Neural progenitor cell (in vitro differentiated cells): Measurements from ENCODE around the gene CMYA5. TPM values are rescaled to one million over a fixed set of nuclear protein-coding genes. Genes with fewer than 3 reads are reported as not detected.
A peak's percentile ranks its signal among the peaks of the same experiment; 100 is the strongest.

ENCODE experiments used
- DNase-seq: peaks from one replicate; pipeline ENCODE4 v3.0.0-alpha.2; 2016; ENCODE audit warnings: low spot score
- H2AFZ ChIP-seq: fragments of 200-600 bp; sonication (generic); replicated peaks from 2 replicates; pipeline ENCODE4 v1.6.1; 2016; ENCODE audit warnings: antibody characterized with exemption
- H3F3A ChIP-seq: fragments of 200-600 bp; sonication (generic); 2 replicates; pipeline ENCODE4 v1.6.1; 2016; ENCODE audit warnings: antibody characterized with exemption, low read depth
- H3K27ac ChIP-seq: fragments of 200-600 bp; sonication (generic); 2 replicates; pipeline ENCODE4 v1.5.1; 2016; ENCODE audit warnings: mild to moderate bottlenecking
- H3K27me3 ChIP-seq: fragments of 200-600 bp; sonication (generic); 2 replicates; pipeline ENCODE4 v1.6.1; 2016; ENCODE audit warnings: mild to moderate bottlenecking, moderate library complexity
- H3K36me3 ChIP-seq: fragments of 200-600 bp; sonication (generic); 2 replicates; pipeline ENCODE4 v1.5.1; 2016
- H3K4me1 ChIP-seq: fragments of 200-600 bp; sonication (generic); 2 replicates; pipeline ENCODE4 v1.6.1; 2016; ENCODE audit warnings: mixed run types
- H3K4me2 ChIP-seq: fragments of 200-600 bp; sonication (generic); 2 replicates; pipeline ENCODE4 v1.6.1; 2016
- H3K4me3 ChIP-seq: fragments of 200-600 bp; sonication (generic); 2 replicates; pipeline ENCODE4 v1.5.1; 2016
- H3K79me2 ChIP-seq: fragments of 200-600 bp; sonication (generic); 2 replicates; pipeline ENCODE4 v1.6.1; 2016; ENCODE audit warnings: low read depth
- H3K9ac ChIP-seq: fragments of 200-600 bp; sonication (generic); 2 replicates; pipeline ENCODE4 v1.6.1; 2016
- H3K9me3 ChIP-seq: fragments of 200-600 bp; sonication (generic); 2 replicates; pipeline ENCODE4 v1.5.1; 2016; ENCODE audit warnings: low read depth
- H4K20me1 ChIP-seq: fragments of 200-600 bp; sonication (generic); 2 replicates; pipeline ENCODE4 v1.6.1; 2016; ENCODE audit warnings: low read depth
- H3K27ac Mint-ChIP-seq: 3 replicates; pipeline ENCODE4 v1.8.0; 2021; ENCODE audit warnings: mixed read lengths
- H3K27me3 Mint-ChIP-seq: 2 replicates; pipeline ENCODE4 v1.8.0; 2022; ENCODE audit warnings: low read depth, mild to moderate bottlenecking, inconsistent platforms, moderate library complexity, mixed read lengths; ENCODE audit not compliant: insufficient read depth
- H3K36me3 Mint-ChIP-seq: 3 replicates; pipeline ENCODE4 v1.8.0; 2021; ENCODE audit warnings: mixed read lengths
- H3K4me1 Mint-ChIP-seq: 3 replicates; pipeline ENCODE4 v1.8.0; 2021; ENCODE audit warnings: mixed read lengths
- H3K4me3 Mint-ChIP-seq: 3 replicates; pipeline ENCODE4 v1.8.0; 2021; ENCODE audit warnings: mild to moderate bottlenecking, moderate library complexity, mixed read lengths
- H3K9me3 Mint-ChIP-seq: 3 replicates; pipeline ENCODE4 v1.8.0; 2020; ENCODE audit warnings: mixed read lengths
- CTCF ChIP-seq: fragments of 200-600 bp; sonication (generic); IDR thresholded peaks from 2 replicates; pipeline ENCODE4 v1.5.1; 2017; ENCODE audit warnings: antibody characterized with exemption, mild to moderate bottlenecking
- EZH2 ChIP-seq: fragments of 200-600 bp; sonication (generic); IDR thresholded peaks from 2 replicates; pipeline ENCODE4 v1.6.1; 2017; ENCODE audit warnings: antibody characterized with exemption, mild to moderate bottlenecking, moderate library complexity
- EZH2phosphoT487 ChIP-seq: fragments of 200-600 bp; sonication (generic); IDR thresholded peaks from 2 replicates; pipeline ENCODE4 v1.6.1; 2017; ENCODE audit warnings: antibody characterized with exemption
- total RNA-seq: library from RNA; depleted of rRNA; stranded (reverse); fragments of >200 nt; gene quantifications from 2 replicates; pipeline ENCODE4 v1.2.3, GENCODE V29; 2015; ENCODE audit warnings: low replicate concordance

CMYA5 gene
- total RNA-seq, 1 donor from 2014 or later: 3.5 TPM

- H4K20me1 ChIP-seq: no peaks in the 10 kb centered on the region
- no peak overlapping the region for H2AFZ ChIP-seq
- Mint-ChIP-seq H3K4me3 (no peak overlapping the region), H3K4me1 (no peaks in the 10 kb centered on the region), H3K27me3 (peaks cover 2% of the 10 kb centered on the region), H3K9me3 (peaks cover 4% of the 10 kb centered on the region), H3K36me3 (no peaks in the 10 kb centered on the region), H3K27ac (no peak overlapping the region)
- TF ChIP-seq EZH2: no peak
- peak; percentile 62 for TF ChIP-seq CTCF
- TF ChIP-seq EZH2phosphoT487: no peak
- no peaks in the 10 kb centered on the region for H3K36me3 ChIP-seq
- no peak overlapping the region for H3K9ac ChIP-seq
- no peaks in the 10 kb centered on the region for H3K4me1 ChIP-seq
- no peaks in the 10 kb centered on the region for H3F3A ChIP-seq
- H3K9me3 ChIP-seq: no peaks in the 10 kb centered on the region
- H3K27ac ChIP-seq: no peak overlapping the region
- no peak overlapping the region for H3K4me3 ChIP-seq
- no peaks in the 10 kb centered on the region for H3K27me3 ChIP-seq
- no peaks in the 10 kb centered on the region for H3K79me2 ChIP-seq
- H3K4me2 ChIP-seq: no peak overlapping the region
- peak; percentile 49 for DNase-seq
Measured at GRCh38 chr5:79702606-79703380, 13.2 kb downstream of the CMYA5 start.

- H3F3A ChIP-seq: no peaks in the 10 kb centered on the region
- H3K4me2 ChIP-seq: no peak overlapping the region
- H3K27ac Mint-ChIP-seq: no peak overlapping the region
- DNase-seq: no peak
- no peak for TF ChIP-seq EZH2
- no peak for TF ChIP-seq EZH2phosphoT487
- TF ChIP-seq CTCF: no peak
- H3K36me3 Mint-ChIP-seq: no peaks in the 10 kb centered on the region
- H3K4me1 Mint-ChIP-seq: no peaks in the 10 kb centered on the region
- H3K9me3 Mint-ChIP-seq: peaks cover 5% of the 10 kb centered on the region
- H3K4me1 ChIP-seq: no peaks in the 10 kb centered on the region
- no peaks in the 10 kb centered on the region for H3K79me2 ChIP-seq
- no peak overlapping the region for H3K9ac ChIP-seq
- no peaks in the 10 kb centered on the region for H3K27me3 ChIP-seq
- no peak overlapping the region for H3K4me3 ChIP-seq
- no peak overlapping the region for H2AFZ ChIP-seq
- H3K27me3 Mint-ChIP-seq: peaks cover 2% of the 10 kb centered on the region
- H4K20me1 ChIP-seq: no peaks in the 10 kb centered on the region
- H3K9me3 ChIP-seq: no peaks in the 10 kb centered on the region
- H3K27ac ChIP-seq: no peak overlapping the region
- H3K4me3 Mint-ChIP-seq: no peak overlapping the region
- no peaks in the 10 kb centered on the region for H3K36me3 ChIP-seq
Measured at GRCh38 chr5:79703381-79703645, 13.7 kb downstream of the CMYA5 start.

DNA sequence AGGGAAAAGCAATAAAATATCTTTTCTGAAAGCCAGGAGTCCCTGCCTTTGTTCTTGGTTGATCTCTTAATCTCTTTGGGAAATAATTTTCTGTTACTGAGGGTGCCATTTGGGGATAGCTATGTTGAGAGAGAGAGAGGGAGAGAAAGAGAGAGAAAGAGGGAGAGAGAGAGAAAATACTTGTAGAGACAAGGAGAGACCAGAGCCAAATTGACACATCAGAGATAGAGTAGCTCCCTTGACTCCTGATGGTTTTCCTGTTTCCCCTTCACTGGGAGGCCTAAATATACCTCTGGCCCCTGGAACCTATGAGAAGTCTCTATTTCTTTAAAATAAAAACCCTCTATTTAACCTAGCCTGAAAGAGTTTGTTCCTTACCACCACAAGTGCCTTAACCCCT is 14.9 kb downstream of the CMYA5 start:
- no peak overlapping the region for H3K27ac Mint-ChIP-seq

More for the DNA sequence above, 14.9 kb downstream of the CMYA5 start:
- no peaks in the 10 kb centered on the region for H4K20me1 ChIP-seq
- TF ChIP-seq CTCF (no peak), EZH2phosphoT487 (no peak), EZH2 (no peak)
- Mint-ChIP-seq H3K27me3 (peaks cover 2% of the 10 kb centered on the region), H3K36me3 (no peaks in the 10 kb centered on the region), H3K4me3 (no peak overlapping the region), H3K4me1 (no peaks in the 10 kb centered on the region), H3K9me3 (peaks cover 5% of the 10 kb centered on the region)
- no peaks in the 10 kb centered on the region for H3F3A ChIP-seq
- H3K36me3 ChIP-seq: no peaks in the 10 kb centered on the region
- H3K27ac ChIP-seq: no peak overlapping the region
- no peak overlapping the region for H3K4me3 ChIP-seq
- H3K9me3 ChIP-seq: no peaks in the 10 kb centered on the region
- no peak overlapping the region for H2AFZ ChIP-seq
- no peaks in the 10 kb centered on the region for H3K27me3 ChIP-seq
- no peak overlapping the region for H3K9ac ChIP-seq
- H3K4me1 ChIP-seq: no peaks in the 10 kb centered on the region
- DNase-seq: no peak
- no peak overlapping the region for H3K4me2 ChIP-seq
- H3K79me2 ChIP-seq: no peaks in the 10 kb centered on the region
